ENCODE results near the gene ELL.

GRCh38 chr19:18493440-18494266 is 28.2 kb downstream of the ELL start:
- no peak for TF ChIP-seq CTCF (conservative IDR thresholded peaks at IDR 0.05)
- TF ChIP-seq EZH2 (IDR thresholded peaks at IDR 0.05; ENCODE audit: low read depth): no peak
